K562 (cell line): ENCODE measurements around the gene RPS27. TPM values are rescaled to one million over a fixed set of nuclear protein-coding genes. Genes with fewer than 3 reads are reported as not detected.

Source experiments
- CHD2 ChIP-seq: IDR thresholded peaks from 2 replicates; pipeline ENCODE4 v1.6.1; 2011; ENCODE audit warnings: low read depth, low read length
- CREB5 ChIP-seq: fragments of 250-450 bp; sonication (Bioruptor Pico); IDR thresholded peaks from 2 replicates; pipeline ENCODE4 v1.5.0; 2020; ENCODE audit warnings: mild to moderate bottlenecking
- HNRNPLL ChIP-seq: fragments of 200-400 bp; formaldehyde crosslinking; IDR thresholded peaks from 2 replicates; pipeline ENCODE4 v1.6.1; 2017; ENCODE audit warnings: low read length, low read depth, mild to moderate bottlenecking; ENCODE audit not compliant: poor library complexity, severe bottlenecking
- MAX ChIP-seq: sonication (generic); formaldehyde crosslinking; IDR thresholded peaks from 2 replicates; pipeline ENCODE4 v1.9.0; 2022; ENCODE audit warnings: mild to moderate bottlenecking, missing genetic modification reagents
- MYC ChIP-seq, 2 experiments: fragments of 250-450 bp in 1 of 2; sonication (Bioruptor Pico) in 1 of 2; IDR thresholded peaks; 2 replicates each; pipeline versions ENCODE4 v1.5.1 to v1.6.1; 2012 to 2021; ENCODE audit warnings: low read depth in 2 of 2, borderline replicate concordance in 1 of 2, improper control_type of control experiment in 1 of 2, low read length in 1 of 2, mild to moderate bottlenecking in 1 of 2, moderate library complexity in 1 of 2
- PML ChIP-seq: IDR thresholded peaks from 2 replicates; pipeline ENCODE4 v1.6.1; 2012; ENCODE audit warnings: low read length, inconsistent platforms
- PPARD ChIP-seq: fragments of 250-450 bp; sonication (Bioruptor Pico); IDR thresholded peaks from 2 replicates; pipeline ENCODE4 v1.8.0; 2022; ENCODE audit warnings: inconsistent platforms, mild to moderate bottlenecking, moderate library complexity
- PURB ChIP-seq: sonication (generic); formaldehyde crosslinking; IDR thresholded peaks from 2 replicates; pipeline ENCODE4 v1.9.0; 2021; ENCODE audit warnings: low read depth, mild to moderate bottlenecking, missing genetic modification reagents
- SMARCB1 ChIP-seq: IDR thresholded peaks from 2 replicates; pipeline ENCODE4 v1.6.1; 2011; ENCODE audit warnings: improper control_type of control experiment, low read depth; ENCODE audit not compliant: insufficient read length
- SUPT5H ChIP-seq: fragments of 450-650 bp; IDR thresholded peaks from 2 replicates; pipeline ENCODE4 v1.6.1; 2016
- YBX1 ChIP-seq: fragments of 450-650 bp; IDR thresholded peaks from 2 replicates; pipeline ENCODE4 v1.7.1; 2016; ENCODE audit warnings: mild to moderate bottlenecking
- ZC3H11A ChIP-seq: IDR thresholded peaks from 2 replicates; pipeline ENCODE4 v1.6.1; 2012; ENCODE audit warnings: low read depth, low read length, improper control_type of control experiment
- ZEB2 ChIP-seq: fragments of 450-650 bp; IDR thresholded peaks from 2 replicates; pipeline ENCODE4 v1.6.1; 2016
- ZNF140 ChIP-seq: fragments of 250-450 bp; sonication (Bioruptor Pico); IDR thresholded peaks from 2 replicates; pipeline ENCODE4 v1.8.0; 2021; ENCODE audit warnings: moderate library complexity, mild to moderate bottlenecking, inconsistent platforms
- ZNF696 ChIP-seq: fragments of 250-450 bp; sonication (Bioruptor Pico); conservative IDR thresholded peaks from 2 replicates; pipeline ENCODE4 v1.4.0; 2020; ENCODE audit warnings: mild to moderate bottlenecking, moderate library complexity
- polyA plus RNA-seq, 8 experiments: library from polyadenylated mRNA; depleted of rRNA in 4 of 8; stranded (reverse) in 5 of 8; unstranded in 3 of 8; fragments of >200 nt; fragmentation: Nextera tagmentation in 2 of 8; fragmentation: Illumina TruSeq in 1 of 8; extraction: Ambion mirVana in 2 of 8; extraction: Trizol in 1 of 8; gene quantifications; 2 replicates each; pipeline versions ENCODE4 v1.2.1 to v1.2.3, GENCODE V29; 2011 to 2014; ENCODE audit warnings: inconsistent platforms in 1 of 8, missing spikeins in 1 of 8
- total RNA-seq, 7 experiments: library from RNA; depleted of rRNA in 6 of 7; stranded (reverse); fragments of >200 nt in 6 of 7; fragmentation: Illumina TruSeq in 2 of 7; extraction: Trizol in 2 of 7; gene quantifications; 2 replicates each; pipeline versions ENCODE4 v1.2.1 to v1.2.3, GENCODE V29; 2011 to 2021; ENCODE audit warnings: low replicate concordance in 1 of 7
- TF ChIP-seq, protein P1 (sequence below), 2 experiments: fragments of 200-800 bp in 1 of 2; sonication (Bioruptor generic) in 1 of 2; sonication (generic) in 1 of 2; formaldehyde crosslinking in 1 of 2; IDR thresholded peaks in 1 of 2; conservative IDR thresholded peaks in 1 of 2; 2 replicates each; pipeline versions ENCODE4 v1.5.0 to v1.6.1; 2016 to 2020; ENCODE audit warnings: missing compliant biosample characterization in 1 of 2, missing genetic modification characterization in 1 of 2, missing genetic modification reagents in 1 of 2
- TF ChIP-seq, protein P2 (sequence below): IDR thresholded peaks from 3 replicates; pipeline ENCODE4 v1.6.1; 2011; ENCODE audit warnings: borderline replicate concordance, mild to moderate bottlenecking; ENCODE audit not compliant: insufficient read length, insufficient read depth
- TF ChIP-seq, protein P3 (sequence below), 3 experiments: fragments of 200-800 bp in 1 of 3; fragments of 250-450 bp in 1 of 3; fragments of 450-650 bp in 1 of 3; sonication (Bioruptor Pico) in 1 of 3; sonication (Bioruptor generic) in 1 of 3; formaldehyde crosslinking in 1 of 3; IDR thresholded peaks; 2 replicates each; pipeline versions ENCODE4 v1.6.1 to v1.8.0; 2016 to 2022; ENCODE audit warnings: mild to moderate bottlenecking in 2 of 3, missing genetic modification characterization in 2 of 3, missing compliant biosample characterization in 1 of 3, moderate library complexity in 1 of 3

Gene RPS27
- total and polyA plus RNA-seq, 9 of the 15 experiments (the other 6 are each of a cell fraction or from before 2014, with no cell fraction given), result 2,091 to 9,377 (median 6,706) TPM

DNA sequence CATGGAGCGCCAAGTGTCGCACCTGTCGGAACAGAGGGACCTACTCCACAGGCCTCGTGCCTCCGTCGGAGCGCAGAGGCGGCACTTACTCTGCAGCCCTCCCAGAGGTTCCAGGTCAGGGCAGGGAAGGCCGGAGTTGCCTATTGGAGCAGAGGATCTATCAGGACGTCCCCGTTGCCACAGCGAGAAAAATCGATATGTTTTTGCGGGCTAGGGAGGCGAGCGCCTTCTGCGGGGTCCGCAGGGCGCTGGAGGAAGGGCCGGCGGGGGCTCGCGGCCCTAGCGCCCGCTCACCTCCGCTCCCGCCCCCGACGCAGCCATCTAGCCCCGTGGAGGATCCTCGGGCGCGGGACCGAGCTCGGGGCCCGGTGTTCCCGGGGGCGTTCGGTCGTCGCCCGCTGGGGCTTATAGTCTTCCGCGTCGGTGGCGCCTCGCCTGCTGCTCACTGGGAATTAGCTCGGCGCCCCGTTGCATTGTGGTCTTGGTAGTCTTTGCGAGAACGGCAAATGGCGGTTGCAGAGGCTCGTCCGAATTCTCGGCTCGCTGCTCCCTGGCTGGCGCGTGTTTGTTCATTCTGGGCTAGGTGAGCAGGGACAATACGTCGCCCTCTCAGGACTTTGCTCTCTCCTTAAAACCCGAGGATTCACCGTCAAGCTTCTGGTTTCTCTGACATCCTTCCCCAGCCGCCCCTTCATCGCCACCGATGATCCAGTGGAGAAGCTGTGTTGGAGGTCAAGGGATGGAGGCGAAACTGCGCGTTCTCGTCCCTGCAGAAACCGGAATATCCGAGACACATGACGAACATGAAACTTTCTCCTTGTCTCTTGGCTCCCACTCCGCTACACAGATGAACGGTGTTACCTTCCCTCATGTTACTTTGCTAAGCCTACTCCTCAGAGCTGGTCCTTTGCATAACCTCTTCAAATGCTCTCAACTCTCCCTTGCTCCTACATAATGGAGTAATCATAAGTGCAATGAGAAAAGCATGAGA lies 13.0 kb upstream of the RPS27 start, which contains the start of gene JTB (continued):
- TF ChIP-seq ZEB2 (no peak), SMARCB1 (no peak), CHD2 (no peak), HNRNPLL (peak; percentile 52), PPARD (CRISPR knock-in tag) (no peak), CREB5 (CRISPR knock-in tag) (no peak), YBX1 (no peak), MAX (peak; percentile 87), ZC3H11A (no peak), PURB (CRISPR knock-in tag) (no peak), ZNF140 (CRISPR knock-in tag) (no peak), ZNF696 (no peak), PML (peak; percentile 74; the same call in 1 of the 2 replicates), SUPT5H (peak; percentile 77), MYC (IDR thresholded peaks at IDR 0.05; ENCODE audit: low read depth, low read length) (peak; percentile 8; the same call in 1 of the 2 replicates), MYC (CRISPR knock-in tag; IDR thresholded peaks at IDR 0.05; ENCODE audit: borderline replicate concordance, low read depth) (no peak; the same call in 1 of the 2 replicates)
- TF ChIP-seq, protein P1, sequence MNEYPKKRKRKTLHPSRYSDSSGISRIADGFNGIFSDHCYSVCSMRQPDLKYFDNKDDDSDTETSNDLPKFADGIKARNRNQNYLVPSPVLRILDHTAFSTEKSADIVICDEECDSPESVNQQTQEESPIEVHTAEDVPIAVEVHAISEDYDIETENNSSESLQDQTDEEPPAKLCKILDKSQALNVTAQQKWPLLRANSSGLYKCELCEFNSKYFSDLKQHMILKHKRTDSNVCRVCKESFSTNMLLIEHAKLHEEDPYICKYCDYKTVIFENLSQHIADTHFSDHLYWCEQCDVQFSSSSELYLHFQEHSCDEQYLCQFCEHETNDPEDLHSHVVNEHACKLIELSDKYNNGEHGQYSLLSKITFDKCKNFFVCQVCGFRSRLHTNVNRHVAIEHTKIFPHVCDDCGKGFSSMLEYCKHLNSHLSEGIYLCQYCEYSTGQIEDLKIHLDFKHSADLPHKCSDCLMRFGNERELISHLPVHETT (CRISPR knock-in tag; conservative IDR thresholded peaks at IDR 0.05 in 1 of 2, IDR thresholded peaks at IDR 0.05 in 1 of 2), result peak in 1 of 2 experiments; percentile 90; a peak in 2 of 4 replicates
- TF ChIP-seq, protein P2, sequence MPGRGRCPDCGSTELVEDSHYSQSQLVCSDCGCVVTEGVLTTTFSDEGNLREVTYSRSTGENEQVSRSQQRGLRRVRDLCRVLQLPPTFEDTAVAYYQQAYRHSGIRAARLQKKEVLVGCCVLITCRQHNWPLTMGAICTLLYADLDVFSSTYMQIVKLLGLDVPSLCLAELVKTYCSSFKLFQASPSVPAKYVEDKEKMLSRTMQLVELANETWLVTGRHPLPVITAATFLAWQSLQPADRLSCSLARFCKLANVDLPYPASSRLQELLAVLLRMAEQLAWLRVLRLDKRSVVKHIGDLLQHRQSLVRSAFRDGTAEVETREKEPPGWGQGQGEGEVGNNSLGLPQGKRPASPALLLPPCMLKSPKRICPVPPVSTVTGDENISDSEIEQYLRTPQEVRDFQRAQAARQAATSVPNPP, result no peak
- TF ChIP-seq, protein P3, sequence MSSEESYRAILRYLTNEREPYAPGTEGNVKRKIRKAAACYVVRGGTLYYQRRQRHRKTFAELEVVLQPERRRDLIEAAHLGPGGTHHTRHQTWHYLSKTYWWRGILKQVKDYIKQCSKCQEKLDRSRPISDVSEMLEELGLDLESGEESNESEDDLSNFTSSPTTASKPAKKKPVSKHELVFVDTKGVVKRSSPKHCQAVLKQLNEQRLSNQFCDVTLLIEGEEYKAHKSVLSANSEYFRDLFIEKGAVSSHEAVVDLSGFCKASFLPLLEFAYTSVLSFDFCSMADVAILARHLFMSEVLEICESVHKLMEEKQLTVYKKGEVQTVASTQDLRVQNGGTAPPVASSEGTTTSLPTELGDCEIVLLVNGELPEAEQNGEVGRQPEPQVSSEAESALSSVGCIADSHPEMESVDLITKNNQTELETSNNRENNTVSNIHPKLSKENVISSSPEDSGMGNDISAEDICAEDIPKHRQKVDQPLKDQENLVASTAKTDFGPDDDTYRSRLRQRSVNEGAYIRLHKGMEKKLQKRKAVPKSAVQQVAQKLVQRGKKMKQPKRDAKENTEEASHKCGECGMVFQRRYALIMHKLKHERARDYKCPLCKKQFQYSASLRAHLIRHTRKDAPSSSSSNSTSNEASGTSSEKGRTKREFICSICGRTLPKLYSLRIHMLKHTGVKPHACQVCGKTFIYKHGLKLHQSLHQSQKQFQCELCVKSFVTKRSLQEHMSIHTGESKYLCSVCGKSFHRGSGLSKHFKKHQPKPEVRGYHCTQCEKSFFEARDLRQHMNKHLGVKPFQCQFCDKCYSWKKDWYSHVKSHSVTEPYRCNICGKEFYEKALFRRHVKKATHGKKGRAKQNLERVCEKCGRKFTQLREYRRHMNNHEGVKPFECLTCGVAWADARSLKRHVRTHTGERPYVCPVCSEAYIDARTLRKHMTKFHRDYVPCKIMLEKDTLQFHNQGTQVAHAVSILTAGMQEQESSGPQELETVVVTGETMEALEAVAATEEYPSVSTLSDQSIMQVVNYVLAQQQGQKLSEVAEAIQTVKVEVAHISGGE (CRISPR knock-in tag; IDR thresholded peaks at IDR 0.05), result peak in 1 of 3 experiments; percentile 57; a peak in 2 of 6 replicates
